Loucy (cell line): ENCODE results near the gene HOGA1.

Experiments
- H2AFZ ChIP-seq: fragments of 200-600 bp; sonication (generic); 2 replicates; pipeline ENCODE4 v1.6.0; 2016; ENCODE audit warnings: antibody characterized with exemption, mild to moderate bottlenecking, low read length, moderate library complexity
- H3F3A ChIP-seq: fragments of 200-600 bp; 2 replicates; pipeline ENCODE4 v1.6.0; 2016; ENCODE audit warnings: antibody characterized with exemption, low read depth, mild to moderate bottlenecking
- H3K27me3 ChIP-seq: fragments of 200-600 bp; sonication (generic); 2 replicates; pipeline ENCODE4 v1.6.1; 2014; ENCODE audit warnings: low read length, mild to moderate bottlenecking; ENCODE audit not compliant: insufficient read depth, poor library complexity, severe bottlenecking
- H3K36me3 ChIP-seq: fragments of 200-600 bp; sonication (generic); 2 replicates; pipeline ENCODE4 v1.6.1; 2016; ENCODE audit warnings: low read length; ENCODE audit not compliant: insufficient read depth
- H3K4me1 ChIP-seq: fragments of 200-600 bp; sonication (generic); 2 replicates; pipeline ENCODE4 v1.5.1; 2014; ENCODE audit warnings: low read length, mild to moderate bottlenecking; ENCODE audit not compliant: insufficient read depth, poor library complexity, severe bottlenecking
- H3K4me2 ChIP-seq: fragments of 200-600 bp; sonication (generic); 2 replicates; pipeline ENCODE4 v1.6.0; 2014; ENCODE audit warnings: antibody characterized with exemption, low read length, low read depth, mild to moderate bottlenecking; ENCODE audit not compliant: poor library complexity, severe bottlenecking
- H3K4me3 ChIP-seq: fragments of 200-600 bp; sonication (generic); 2 replicates; pipeline ENCODE4 v1.5.1; 2014; ENCODE audit warnings: low read length, mild to moderate bottlenecking, mixed read lengths; ENCODE audit not compliant: poor library complexity, severe bottlenecking
- H3K79me2 ChIP-seq: fragments of 200-600 bp; sonication (generic); 2 replicates; pipeline ENCODE4 v1.6.1; 2014; ENCODE audit warnings: low read length; ENCODE audit not compliant: insufficient read depth
- H3K9ac ChIP-seq: fragments of 200-600 bp; sonication (generic); 2 replicates; pipeline ENCODE4 v1.6.0; 2014; ENCODE audit warnings: mild to moderate bottlenecking, low read depth, low read length, moderate library complexity; ENCODE audit not compliant: poor library complexity, severe bottlenecking
- H3K9me2 ChIP-seq: fragments of 200-600 bp; sonication (generic); replicated peaks from 2 replicates; pipeline ENCODE4 v1.6.1; 2016; ENCODE audit warnings: low read depth, low read length, mixed read lengths
- H3K9me3 ChIP-seq: fragments of 200-600 bp; sonication (generic); 2 replicates; pipeline ENCODE4 v1.6.1; 2014; ENCODE audit warnings: mild to moderate bottlenecking, antibody characterized with exemption, low read length, low read depth; ENCODE audit not compliant: insufficient read depth
- H4K20me1 ChIP-seq: fragments of 200-600 bp; sonication (generic); 2 replicates; pipeline ENCODE4 v1.6.0; 2014; ENCODE audit warnings: antibody characterized with exemption, low read length, mild to moderate bottlenecking; ENCODE audit not compliant: insufficient read depth, poor library complexity, severe bottlenecking
- CTCF ChIP-seq: fragments of 200-600 bp; sonication (generic); conservative IDR thresholded peaks from 2 replicates; pipeline ENCODE4 v1.5.1; 2014; ENCODE audit warnings: mild to moderate bottlenecking, antibody characterized with exemption, low read length
- EZH2phosphoT487 ChIP-seq: fragments of 200-600 bp; IDR thresholded peaks from 2 replicates; pipeline ENCODE4 v1.6.1; 2018; ENCODE audit warnings: antibody characterized with exemption, mild to moderate bottlenecking, moderate library complexity, borderline replicate concordance

HOGA1 gene

GRCh38 chr10:97590082-97590747 lies 6.0 kb downstream of the HOGA1 start:
- Histone ChIP-seq H3K36me3 (no peaks in the 10 kb centered on the region), H2AFZ (no peak overlapping the region), H3K9me3 (no peaks in the 10 kb centered on the region), H3K27me3 (no peaks in the 10 kb centered on the region), H3K4me3 (no peak overlapping the region), H3K4me2 (no peak overlapping the region), H3K9me2 (no peaks in the 10 kb centered on the region), H3F3A (no peaks in the 10 kb centered on the region), H3K4me1 (no peaks in the 10 kb centered on the region), H3K79me2 (no peaks in the 10 kb centered on the region), H4K20me1 (no peaks in the 10 kb centered on the region), H3K9ac (no peak overlapping the region)
- TF ChIP-seq CTCF, result no peak
- no peak for TF ChIP-seq EZH2phosphoT487

GRCh38 chr10:97590748-97591495 lies 6.7 kb downstream of the HOGA1 start:
- Histone ChIP-seq H2AFZ (peak overlapping the region; percentile 55; the same call in 1 of the 2 replicates), H3K4me2 (no peak overlapping the region), H3K9ac (no peak overlapping the region), H4K20me1 (no peaks in the 10 kb centered on the region), H3K9me2 (no peaks in the 10 kb centered on the region), H3K9me3 (no peaks in the 10 kb centered on the region), H3K4me3 (no peak overlapping the region), H3K4me1 (no peaks in the 10 kb centered on the region), H3K36me3 (no peaks in the 10 kb centered on the region), H3K27me3 (no peaks in the 10 kb centered on the region), H3K79me2 (no peaks in the 10 kb centered on the region), H3F3A (no peaks in the 10 kb centered on the region)
- TF ChIP-seq CTCF, result no peak

- Histone ChIP-seq H3K79me2 (no peaks in the 10 kb centered on the region), H2AFZ (no peak overlapping the region), H4K20me1 (no peaks in the 10 kb centered on the region), H3K9me3 (no peaks in the 10 kb centered on the region), H3K4me3 (no peak overlapping the region), H3K9ac (no peak overlapping the region), H3F3A (no peaks in the 10 kb centered on the region), H3K27me3 (no peaks in the 10 kb centered on the region), H3K36me3 (no peaks in the 10 kb centered on the region), H3K9me2 (no peaks in the 10 kb centered on the region), H3K4me1 (no peaks in the 10 kb centered on the region), H3K4me2 (no peak overlapping the region)
- no peak for TF ChIP-seq EZH2phosphoT487
- no peak for TF ChIP-seq CTCF
Observed at GRCh38 chr10:97593421-97593820, 9.2 kb downstream of the HOGA1 start.
